K562 (cell line): ENCODE measurements around the gene KLKB1. TPM values are rescaled to one million over a fixed set of nuclear protein-coding genes. Genes with fewer than 3 reads are reported as not detected.

Experiments
- ATAC-seq: fragments of 200-7000 bp; cut with Tn5 transposase; 3 replicates; pipeline ENCODE4 v1.9.1; 2020; ENCODE audit warnings: moderate library complexity
- BruUV-seq: library from RNA; stranded (reverse); fragments of 400-500 nt; replicated peaks from 2 replicates; lab custom pipeline; 2021; lab: Mats Ljungman, UMichigan
- CTCF ChIA-PET: fragments of 300-600 bp; formaldehyde crosslinking; extraction: SDS; loops from one replicate; lab custom pipeline; 2021; ENCODE audit warnings: low intra/inter-chr PET ratio; lab: Yijun Ruan, JAX
- POLR2A ChIA-PET: fragments of 300-600, 350-650 bp; sonication (Branson Sonifier 250); formaldehyde crosslinking; extraction: SDS; loops from one replicate; lab custom pipeline; 2021; ENCODE audit warnings: antibody characterized with exemption, inconsistent platforms; lab: Yijun Ruan, JAX
- DNase-seq, 4 experiments: peaks; one replicate each; pipeline versions ENCODE4 v3.0.0 to v3.0.0-alpha.2; 2011 to 2018; ENCODE audit warnings: low spot score in 3 of 4, mixed read lengths in 3 of 4; ENCODE audit errors: extremely low read depth in 1 of 4
- FAIRE-seq: peaks from 2 replicates; lab custom pipeline; 2011; peaks lifted over from hg19 to GRCh38; lab: Jason Lieb, UNC
- H2AFZ ChIP-seq: 2 replicates; pipeline ENCODE4 v1.6.0; 2011; ENCODE audit warnings: low read depth, low read length, control low read depth, inconsistent platforms
- H3K27ac ChIP-seq: fragments of 200-600 bp; 3 replicates; pipeline ENCODE4 v1.8.0; 2011; ENCODE audit warnings: low read depth, mild to moderate bottlenecking, control low read depth, inconsistent platforms, low read length, moderate library complexity, mixed read lengths; ENCODE audit errors: extremely low read depth
- H3K27me3 ChIP-seq, 2 experiments: fragments of 300-600 bp in 1 of 2; 2 replicates in 1 of 2; 3 replicates in 1 of 2; pipeline versions ENCODE4 v1.6.0 to v1.8.0; 2011; ENCODE audit warnings: inconsistent platforms in 2 of 2, low read length in 2 of 2, mild to moderate bottlenecking in 1 of 2, mixed read lengths in 1 of 2, moderate library complexity in 1 of 2; ENCODE audit not compliant: control insufficient read depth in 2 of 2, insufficient read depth in 2 of 2
- H3K36me3 ChIP-seq: fragments of 300-600 bp; 3 replicates; pipeline ENCODE4 v1.8.0; 2011; ENCODE audit warnings: mild to moderate bottlenecking, low read length, inconsistent platforms; ENCODE audit not compliant: control insufficient read depth, insufficient read depth
- H3K4me1 ChIP-seq, 2 experiments: fragments of 200-600 bp in 1 of 2; replicated peaks in 1 of 2; 2 replicates in 1 of 2; 3 replicates in 1 of 2; pipeline versions ENCODE4 v1.5.1 to v1.8.0; 2011; ENCODE audit warnings: inconsistent platforms in 2 of 2, low read length in 2 of 2, mild to moderate bottlenecking in 1 of 2, mixed read lengths in 1 of 2, moderate library complexity in 1 of 2; ENCODE audit not compliant: control insufficient read depth in 2 of 2, insufficient read depth in 2 of 2
- H3K4me2 ChIP-seq: 2 replicates; pipeline ENCODE4 v1.6.1; 2011; ENCODE audit warnings: low read length, control low read depth, inconsistent platforms, mixed read lengths; ENCODE audit not compliant: insufficient read depth
- H3K4me3 ChIP-seq: fragments of 200-600 bp; sonication (generic), shearing (Covaris generic); 2 replicates; pipeline ENCODE4 v1.5.1; 2016; ENCODE audit warnings: control low read depth, inconsistent platforms
- H3K79me2 ChIP-seq: fragments of 200-600 bp; 3 replicates; pipeline ENCODE4 v1.8.0; 2011; ENCODE audit warnings: low read length, inconsistent platforms; ENCODE audit not compliant: control insufficient read depth, insufficient read depth
- H3K9ac ChIP-seq, 2 experiments: 2 replicates each; pipeline versions ENCODE4 v1.6.0 to v1.6.1; 2011; ENCODE audit warnings: low read depth in 2 of 2, low read length in 2 of 2, control low read depth in 1 of 2, inconsistent platforms in 1 of 2, mild to moderate bottlenecking in 1 of 2, mixed read lengths in 1 of 2; ENCODE audit not compliant: insufficient read depth in 1 of 2
- H3K9me1 ChIP-seq: one replicate; pipeline ENCODE4 v1.6.0; 2011; ENCODE audit warnings: inconsistent platforms, mild to moderate bottlenecking, low read length, moderate library complexity; ENCODE audit not compliant: control insufficient read depth, insufficient read depth
- H3K9me3 ChIP-seq: replicated peaks from 2 replicates; pipeline ENCODE4 v1.5.1; 2011; ENCODE audit warnings: low read depth, low read length, inconsistent platforms; ENCODE audit not compliant: control insufficient read depth, insufficient read depth
- H4K20me1 ChIP-seq: replicated peaks from 2 replicates; pipeline ENCODE4 v1.6.1; 2011; ENCODE audit warnings: low read length, inconsistent platforms, mixed read lengths; ENCODE audit not compliant: control insufficient read depth, insufficient read depth
- ATF1 ChIP-seq, 2 experiments: fragments of 450-650 bp in 1 of 2; IDR thresholded peaks; 2 replicates each; pipeline ENCODE4 v1.6.1; 2016; ENCODE audit warnings: missing compliant biosample characterization in 1 of 2, missing genetic modification characterization in 1 of 2
- CXXC5 ChIP-seq: fragments of 250-450 bp; sonication (Bioruptor Pico); IDR thresholded peaks from 2 replicates; pipeline ENCODE4 v1.8.0; 2022; ENCODE audit warnings: inconsistent platforms, mild to moderate bottlenecking, moderate library complexity
- DIDO1 ChIP-seq: fragments of 450-650 bp; IDR thresholded peaks from 2 replicates; pipeline ENCODE4 v1.6.1; 2016; ENCODE audit warnings: low read depth, missing biosample characterization, missing genetic modification characterization
- KDM1A ChIP-seq, 2 experiments: fragments of 450-650 bp; IDR thresholded peaks; 2 replicates each; pipeline ENCODE4 v1.6.1; 2016; ENCODE audit warnings: mild to moderate bottlenecking in 2 of 2
- NEUROD1 ChIP-seq: fragments of 150-350 bp; IDR thresholded peaks from 2 replicates; pipeline ENCODE4 v1.6.1; 2014; ENCODE audit warnings: borderline replicate concordance, low read length, low read depth; ENCODE audit not compliant: partially characterized antibody
- STAT5A ChIP-seq: IDR thresholded peaks from 2 replicates; pipeline ENCODE4 v1.6.1; 2012; ENCODE audit warnings: low read length, inconsistent platforms, borderline replicate concordance
- TBP ChIP-seq: optimal IDR thresholded peaks from 2 replicates; pipeline ENCODE3; 2011; ENCODE audit warnings: low read depth, low read length, improper control_type of control experiment
- ZNF639 ChIP-seq, 2 experiments: fragments of 200-800 bp in 1 of 2; sonication (Bioruptor generic) in 1 of 2; sonication (generic) in 1 of 2; formaldehyde crosslinking in 1 of 2; IDR thresholded peaks in 1 of 2; conservative IDR thresholded peaks in 1 of 2; 2 replicates each; pipeline versions ENCODE4 v1.5.0 to v1.6.1; 2016 to 2020; ENCODE audit warnings: missing compliant biosample characterization in 1 of 2, missing genetic modification characterization in 1 of 2, missing genetic modification reagents in 1 of 2
- WGBS: fragments of 100-300 bp; shearing (Covaris generic); methylation state at CpG from one replicate; pipeline ENCODE4 v1.1.6; 2016; ENCODE audit warnings: low coverage, mixed read lengths; ENCODE audit not compliant: insufficient coverage; ENCODE audit errors: missing lambda C conversion rate; 5-methylcytosine and 5-hydroxymethylcytosine counted together
- in situ Hi-C: fragments of 300-500 bp; cut with MboI; formaldehyde crosslinking; loops from 4 replicates; pipeline ENCODE4 v1.15.0; 2018; ENCODE audit warnings: inconsistent platforms, mixed read lengths
- intact Hi-C: fragments of 100-400 bp; cut with micrococcal nuclease; formaldehyde crosslinking; loops from 2 replicates; pipeline ENCODE4 v1.14.2; 2022
- polyA plus RNA-seq, 8 experiments: library from polyadenylated mRNA; depleted of rRNA in 4 of 8; stranded (reverse) in 5 of 8; unstranded in 3 of 8; fragments of >200 nt; fragmentation: Nextera tagmentation in 2 of 8; fragmentation: Illumina TruSeq in 1 of 8; extraction: Ambion mirVana in 2 of 8; extraction: Trizol in 1 of 8; gene quantifications; 2 replicates each; pipeline versions ENCODE4 v1.2.1 to v1.2.3, GENCODE V29; 2011 to 2014; ENCODE audit warnings: inconsistent platforms in 1 of 8, missing spikeins in 1 of 8
- total RNA-seq, 7 experiments: library from RNA; depleted of rRNA in 6 of 7; stranded (reverse); fragments of >200 nt in 6 of 7; fragmentation: Illumina TruSeq in 2 of 7; extraction: Trizol in 2 of 7; gene quantifications; 2 replicates each; pipeline versions ENCODE4 v1.2.1 to v1.2.3, GENCODE V29; 2011 to 2021; ENCODE audit warnings: low replicate concordance in 1 of 7
- TF ChIP-seq, protein P1 (sequence below): fragments of 450-650 bp; IDR thresholded peaks from 2 replicates; pipeline ENCODE4 v1.6.1; 2017; ENCODE audit warnings: antibody characterized with exemption
- TF ChIP-seq, protein P2 (sequence below): fragments of 250-450 bp; sonication (Bioruptor Pico); IDR thresholded peaks from 2 replicates; pipeline ENCODE4 v1.4.0; 2020; ENCODE audit warnings: mild to moderate bottlenecking, moderate library complexity, borderline replicate concordance
- TF ChIP-seq, protein P3 (sequence below): sonication (generic); formaldehyde crosslinking; IDR thresholded peaks from 2 replicates; pipeline ENCODE4 v1.8.1; 2023; ENCODE audit warnings: mild to moderate bottlenecking, missing genetic modification reagents
- TF ChIP-seq, protein P4 (sequence below): fragments of 450-650 bp; formaldehyde crosslinking; IDR thresholded peaks from 2 replicates; pipeline ENCODE4 v1.4.0; 2022; ENCODE audit warnings: missing genetic modification characterization

KLKB1 gene
- total and polyA plus RNA-seq, 9 of the 15 experiments (the other 6 are each of a cell fraction or from before 2014, with no cell fraction given): 0.27 TPM; not detected in 8

GRCh38 chr4:186243331-186243730, 16.0 kb downstream of the KLKB1 start:
- Histone ChIP-seq H3K36me3 (no peaks in the 10 kb centered on the region), H3K4me2 (no peak overlapping the region), H3K79me2 (no peaks in the 10 kb centered on the region), H3K9me1 (no peaks in the 10 kb centered on the region), H2AFZ (no peak overlapping the region), H3K9ac (no peak overlapping the region), H4K20me1 (no peaks in the 10 kb centered on the region), H3K27me3 (peaks cover 0 to 8% of the 10 kb centered on the region in 2 experiments; a peak in 3 of 5 replicates), H3K9me3 (no peaks in the 10 kb centered on the region), H3K4me1 (no peaks in the 10 kb centered on the region), H3K27ac (no peak overlapping the region), H3K4me3 (no peak overlapping the region)
- POLR2A ChIA-PET: no interaction called here
- CTCF ChIA-PET: no interaction called here
- in situ Hi-C loops: no loop called here
- intact Hi-C loops: no loop called here
- ATAC-seq (no peak), DNase-seq (no peak), FAIRE-seq (no peak)
- 0% methylated on average over 2 of the region's 2 CpGs for WGBS
- no TSS peak for BruUV-seq
- TF ChIP-seq, protein P1, sequence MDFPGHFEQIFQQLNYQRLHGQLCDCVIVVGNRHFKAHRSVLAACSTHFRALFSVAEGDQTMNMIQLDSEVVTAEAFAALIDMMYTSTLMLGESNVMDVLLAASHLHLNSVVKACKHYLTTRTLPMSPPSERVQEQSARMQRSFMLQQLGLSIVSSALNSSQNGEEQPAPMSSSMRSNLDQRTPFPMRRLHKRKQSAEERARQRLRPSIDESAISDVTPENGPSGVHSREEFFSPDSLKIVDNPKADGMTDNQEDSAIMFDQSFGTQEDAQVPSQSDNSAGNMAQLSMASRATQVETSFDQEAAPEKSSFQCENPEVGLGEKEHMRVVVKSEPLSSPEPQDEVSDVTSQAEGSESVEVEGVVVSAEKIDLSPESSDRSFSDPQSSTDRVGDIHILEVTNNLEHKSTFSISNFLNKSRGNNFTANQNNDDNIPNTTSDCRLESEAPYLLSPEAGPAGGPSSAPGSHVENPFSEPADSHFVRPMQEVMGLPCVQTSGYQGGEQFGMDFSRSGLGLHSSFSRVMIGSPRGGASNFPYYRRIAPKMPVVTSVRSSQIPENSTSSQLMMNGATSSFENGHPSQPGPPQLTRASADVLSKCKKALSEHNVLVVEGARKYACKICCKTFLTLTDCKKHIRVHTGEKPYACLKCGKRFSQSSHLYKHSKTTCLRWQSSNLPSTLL: no peak
- TF ChIP-seq STAT5A (no peak), CXXC5 (CRISPR knock-in tag) (no peak), ATF1 (CRISPR knock-in tag; IDR thresholded peaks at IDR 0.05) (no peak), ATF1 (tag; IDR thresholded peaks at IDR 0.05) (no peak), DIDO1 (tag) (no peak), TBP (no peak), KDM1A (IDR thresholded peaks at IDR 0.05) (no peak), ZNF639 (CRISPR knock-in tag; conservative IDR thresholded peaks at IDR 0.05 in 1 of 2, IDR thresholded peaks at IDR 0.05 in 1 of 2) (no peak), NEUROD1 (no peak)
- TF ChIP-seq, protein P2, sequence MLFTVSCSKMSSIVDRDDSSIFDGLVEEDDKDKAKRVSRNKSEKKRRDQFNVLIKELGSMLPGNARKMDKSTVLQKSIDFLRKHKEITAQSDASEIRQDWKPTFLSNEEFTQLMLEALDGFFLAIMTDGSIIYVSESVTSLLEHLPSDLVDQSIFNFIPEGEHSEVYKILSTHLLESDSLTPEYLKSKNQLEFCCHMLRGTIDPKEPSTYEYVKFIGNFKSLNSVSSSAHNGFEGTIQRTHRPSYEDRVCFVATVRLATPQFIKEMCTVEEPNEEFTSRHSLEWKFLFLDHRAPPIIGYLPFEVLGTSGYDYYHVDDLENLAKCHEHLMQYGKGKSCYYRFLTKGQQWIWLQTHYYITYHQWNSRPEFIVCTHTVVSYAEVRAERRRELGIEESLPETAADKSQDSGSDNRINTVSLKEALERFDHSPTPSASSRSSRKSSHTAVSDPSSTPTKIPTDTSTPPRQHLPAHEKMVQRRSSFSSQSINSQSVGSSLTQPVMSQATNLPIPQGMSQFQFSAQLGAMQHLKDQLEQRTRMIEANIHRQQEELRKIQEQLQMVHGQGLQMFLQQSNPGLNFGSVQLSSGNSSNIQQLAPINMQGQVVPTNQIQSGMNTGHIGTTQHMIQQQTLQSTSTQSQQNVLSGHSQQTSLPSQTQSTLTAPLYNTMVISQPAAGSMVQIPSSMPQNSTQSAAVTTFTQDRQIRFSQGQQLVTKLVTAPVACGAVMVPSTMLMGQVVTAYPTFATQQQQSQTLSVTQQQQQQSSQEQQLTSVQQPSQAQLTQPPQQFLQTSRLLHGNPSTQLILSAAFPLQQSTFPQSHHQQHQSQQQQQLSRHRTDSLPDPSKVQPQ (CRISPR knock-in tag): no peak
- TF ChIP-seq, protein P3, sequence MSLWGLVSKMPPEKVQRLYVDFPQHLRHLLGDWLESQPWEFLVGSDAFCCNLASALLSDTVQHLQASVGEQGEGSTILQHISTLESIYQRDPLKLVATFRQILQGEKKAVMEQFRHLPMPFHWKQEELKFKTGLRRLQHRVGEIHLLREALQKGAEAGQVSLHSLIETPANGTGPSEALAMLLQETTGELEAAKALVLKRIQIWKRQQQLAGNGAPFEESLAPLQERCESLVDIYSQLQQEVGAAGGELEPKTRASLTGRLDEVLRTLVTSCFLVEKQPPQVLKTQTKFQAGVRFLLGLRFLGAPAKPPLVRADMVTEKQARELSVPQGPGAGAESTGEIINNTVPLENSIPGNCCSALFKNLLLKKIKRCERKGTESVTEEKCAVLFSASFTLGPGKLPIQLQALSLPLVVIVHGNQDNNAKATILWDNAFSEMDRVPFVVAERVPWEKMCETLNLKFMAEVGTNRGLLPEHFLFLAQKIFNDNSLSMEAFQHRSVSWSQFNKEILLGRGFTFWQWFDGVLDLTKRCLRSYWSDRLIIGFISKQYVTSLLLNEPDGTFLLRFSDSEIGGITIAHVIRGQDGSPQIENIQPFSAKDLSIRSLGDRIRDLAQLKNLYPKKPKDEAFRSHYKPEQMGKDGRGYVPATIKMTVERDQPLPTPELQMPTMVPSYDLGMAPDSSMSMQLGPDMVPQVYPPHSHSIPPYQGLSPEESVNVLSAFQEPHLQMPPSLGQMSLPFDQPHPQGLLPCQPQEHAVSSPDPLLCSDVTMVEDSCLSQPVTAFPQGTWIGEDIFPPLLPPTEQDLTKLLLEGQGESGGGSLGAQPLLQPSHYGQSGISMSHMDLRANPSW (CRISPR knock-in tag): no peak
- TF ChIP-seq, protein P4, sequence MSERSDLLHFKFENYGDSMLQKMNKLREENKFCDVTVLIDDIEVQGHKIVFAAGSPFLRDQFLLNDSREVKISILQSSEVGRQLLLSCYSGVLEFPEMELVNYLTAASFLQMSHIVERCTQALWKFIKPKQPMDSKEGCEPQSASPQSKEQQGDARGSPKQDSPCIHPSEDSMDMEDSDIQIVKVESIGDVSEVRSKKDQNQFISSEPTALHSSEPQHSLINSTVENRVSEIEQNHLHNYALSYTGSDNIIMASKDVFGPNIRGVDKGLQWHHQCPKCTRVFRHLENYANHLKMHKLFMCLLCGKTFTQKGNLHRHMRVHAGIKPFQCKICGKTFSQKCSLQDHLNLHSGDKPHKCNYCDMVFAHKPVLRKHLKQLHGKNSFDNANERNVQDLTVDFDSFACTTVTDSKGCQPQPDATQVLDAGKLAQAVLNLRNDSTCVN (CRISPR knock-in tag): no peak
